T-cell (primary cell): ENCODE measurements around the gene TGFBI. TPM values are rescaled to one million over a fixed set of nuclear protein-coding genes. Genes with fewer than 3 reads are reported as not detected.

Source experiments
- ATAC-seq, 4 experiments: fragments of 200-7000 bp in 3 of 4; fragments of 150-1000 bp in 1 of 4; cut with Tn5 transposase; replicated peaks in 1 of 4; 1 replicate in 3 of 4; 2 replicates in 1 of 4; pipeline ENCODE4 v1.10.0; 2021; ENCODE audit warnings: moderate library complexity in 3 of 4, mild to moderate bottlenecking in 2 of 4, moderate number of reproducible peaks in 1 of 4
- CTCF ChIA-PET, 2 donors: fragments of 300-600 bp; sonication (Branson Sonifier 250); formaldehyde crosslinking; loops; one replicate each; lab custom pipeline; 2022; ENCODE audit warnings: antibody characterized with exemption in 2 of 2; lab: Charles Lee
- POLR2A ChIA-PET, 2 donors: fragments of 300-600 bp; sonication (Branson Sonifier 250); formaldehyde crosslinking; loops; one replicate each; lab custom pipeline; 2022; ENCODE audit warnings: antibody characterized with exemption in 2 of 2; lab: Charles Lee
- DNase-seq, 35 experiments: peaks; one replicate each; pipeline versions ENCODE4 v3.0.0 to v3.0.0-alpha.2; 2013 to 2023
- H3K27ac ChIP-seq: one replicate; pipeline ENCODE4 v1.5.1; 2013; ENCODE audit warnings: low read length
- H3K27me3 ChIP-seq, 2 experiments: replicated peaks in 1 of 2; 1 replicate in 1 of 2; 2 replicates in 1 of 2; pipeline versions ENCODE4 v1.6.1 to v1.7.0; 2013; ENCODE audit warnings: low read length in 1 of 2, mixed read lengths in 1 of 2; ENCODE audit not compliant: control insufficient read depth in 2 of 2, insufficient read depth in 2 of 2; ENCODE audit errors: extremely low read depth in 1 of 2
- H3K36me3 ChIP-seq, 2 donors: 1 replicate in 1 of 2; 2 replicates in 1 of 2; pipeline versions ENCODE4 v1.6.1 to v1.7.0; 2013; ENCODE audit warnings: low read length in 1 of 2; ENCODE audit not compliant: control insufficient read depth in 2 of 2, insufficient read depth in 1 of 2; ENCODE audit errors: extremely low read depth in 1 of 2
- H3K4me1 ChIP-seq, 2 experiments: 1 replicate in 1 of 2; 2 replicates in 1 of 2; pipeline versions ENCODE4 v1.6.1 to v1.7.0; 2013; ENCODE audit warnings: low read length in 2 of 2, mixed read lengths in 1 of 2; ENCODE audit not compliant: insufficient read depth in 2 of 2, control insufficient read depth in 1 of 2; ENCODE audit errors: extremely low read depth in 1 of 2
- H3K4me3 ChIP-seq, 2 donors: 1 replicate in 1 of 2; 2 replicates in 1 of 2; pipeline versions ENCODE4 v1.5.1 to v1.7.0; 2013; ENCODE audit warnings: mild to moderate bottlenecking in 2 of 2, low read length in 1 of 2, moderate library complexity in 1 of 2; ENCODE audit not compliant: control insufficient read depth in 1 of 2; ENCODE audit errors: extremely low read depth in 1 of 2
- H3K9me3 ChIP-seq: 2 replicates; pipeline ENCODE4 v1.7.0; 2013
- H3K27ac Mint-ChIP-seq, 2 donors: one replicate each; pipeline ENCODE4 v1.8.0; 2020 to 2021; ENCODE audit warnings: mild to moderate bottlenecking in 2 of 2, mixed read lengths in 2 of 2
- H3K27me3 Mint-ChIP-seq, 2 donors: one replicate each; pipeline ENCODE4 v1.8.0; 2021 to 2022; ENCODE audit warnings: mixed read lengths in 2 of 2
- H3K36me3 Mint-ChIP-seq: one replicate; pipeline ENCODE4 v1.8.0; 2021; ENCODE audit warnings: mixed read lengths
- H3K4me1 Mint-ChIP-seq, 3 donors: one replicate each; pipeline ENCODE4 v1.8.0; 2020 to 2022; ENCODE audit warnings: mixed read lengths in 3 of 3, mild to moderate bottlenecking in 1 of 3
- H3K4me3 Mint-ChIP-seq, 3 donors: one replicate each; pipeline ENCODE4 v1.8.0; 2020 to 2022; ENCODE audit warnings: mild to moderate bottlenecking in 3 of 3, mixed read lengths in 3 of 3, moderate library complexity in 3 of 3
- H3K9me3 Mint-ChIP-seq, 3 donors: one replicate each; pipeline ENCODE4 v1.8.0; 2020 to 2022; ENCODE audit warnings: mixed read lengths in 3 of 3
- WGBS: methylation state at CpG from one replicate; pipeline ENCODE4 v1.1.5; 2013; ENCODE audit warnings: missing lambda C conversion rate; ENCODE audit not compliant: insufficient coverage; 5-methylcytosine and 5-hydroxymethylcytosine counted together
- total RNA-seq, 35 experiments: library from RNA in 6 of 35; stranded (reverse) in 6 of 35; fragments of 120-200 nt in 1 of 35; gene quantifications; one replicate each; pipeline versions ENCODE4 v1.2.1 to v1.2.4 and lab custom pipeline; 2013 to 2026

Gene TGFBI
- total RNA-seq, 5 donors from 2014 or later (not counting 1 experiment from before 2014, with no cell fraction given) = 1.9 to 5.1 (median 2.9) TPM

GRCh38 chr5:136060963-136061362 is 32.2 kb downstream of the TGFBI start:
- no peak overlapping the region for H3K27ac Mint-ChIP-seq
- Histone ChIP-seq H3K9me3 (no peaks in the 10 kb centered on the region), H3K36me3 (no peaks in the 10 kb centered on the region), H3K4me1 (no peaks in the 10 kb centered on the region), H3K27me3 (peaks cover 0 to 4% of the 10 kb centered on the region in 2 experiments), H3K4me3 (no peak overlapping the region), H3K27ac (no peak overlapping the region)
- no peaks in the 10 kb centered on the region for H3K36me3 Mint-ChIP-seq
- no peak for ATAC-seq
- ChIA-PET CTCF (no interaction called here), POLR2A (no interaction called here)
- 100% methylated on average over 4 of the region's 7 CpGs for WGBS
- no peaks in the 10 kb centered on the region for H3K4me1 Mint-ChIP-seq
- no peaks in the 10 kb centered on the region for H3K9me3 Mint-ChIP-seq
- H3K4me3 Mint-ChIP-seq = no peak overlapping the region
- H3K27me3 Mint-ChIP-seq = peaks cover 2 to 5% of the 10 kb centered on the region in 2 donors
- no peak for DNase-seq

GRCh38 chr5:136061630-136062365 is 33.0 kb downstream of the TGFBI start:
- Mint-ChIP-seq H3K9me3 (no peaks in the 10 kb centered on the region), H3K36me3 (no peaks in the 10 kb centered on the region), H3K4me1 (no peaks in the 10 kb centered on the region), H3K27ac (no peak overlapping the region), H3K4me3 (no peak overlapping the region), H3K27me3 (peaks cover 2 to 5% of the 10 kb centered on the region in 2 donors)
- ChIA-PET POLR2A (no interaction called here), CTCF (interaction anchor here in 1 of 2 donors (1.2 kb wide), 1 partner anchor 117 kb away, joined by 7 read pairs; no protein-coding TSS in a partner anchor)
- WGBS = 85% methylated on average over 5 of the region's 6 CpGs
- H3K36me3 ChIP-seq = no peaks in the 10 kb centered on the region
- no peak overlapping the region for H3K27ac ChIP-seq
- ATAC-seq = no peak
- no peak for DNase-seq
- H3K4me1 ChIP-seq = no peaks in the 10 kb centered on the region
- peaks cover 0 to 4% of the 10 kb centered on the region in 2 experiments for H3K27me3 ChIP-seq
- no peak overlapping the region for H3K4me3 ChIP-seq
- H3K9me3 ChIP-seq = no peaks in the 10 kb centered on the region

GRCh38 chr5:136062366-136063274 is 33.8 kb downstream of the TGFBI start:
- Mint-ChIP-seq H3K4me1 (no peaks in the 10 kb centered on the region), H3K27ac (no peak overlapping the region), H3K4me3 (no peak overlapping the region), H3K9me3 (no peaks in the 10 kb centered on the region), H3K36me3 (no peaks in the 10 kb centered on the region), H3K27me3 (no peaks in the 10 kb centered on the region)
- peak in 3 of 35 experiments; percentile 3 to 50 (median 9) for DNase-seq
- Histone ChIP-seq H3K4me3 (no peak overlapping the region), H3K27ac (no peak overlapping the region), H3K9me3 (no peaks in the 10 kb centered on the region), H3K36me3 (no peaks in the 10 kb centered on the region), H3K4me1 (no peaks in the 10 kb centered on the region), H3K27me3 (peaks cover 0 to 4% of the 10 kb centered on the region in 2 experiments)
- POLR2A ChIA-PET = no interaction called here
- peak in 1 of 4 experiments; percentile 37 for ATAC-seq
- CTCF ChIA-PET = interaction anchor here in 1 of 2 donors (1.2 kb wide), 1 partner anchor 117 kb away, joined by 7 read pairs; no protein-coding TSS in a partner anchor
- WGBS = no CpG with 5 or more reads among the region's 6 CpGs

- 84% methylated on average over 3 of the region's 8 CpGs for WGBS
- ChIA-PET CTCF (no interaction called here), POLR2A (interaction anchor here in 1 of 2 donors (0.6 kb wide), 1 partner anchor 46 kb away, joined by 3 read pairs; no protein-coding TSS in a partner anchor)
- ATAC-seq (no peak), DNase-seq (no peak)
- Histone ChIP-seq H3K4me3 (no peak overlapping the region), H3K9me3 (no peaks in the 10 kb centered on the region), H3K27ac (no peak overlapping the region), H3K4me1 (no peaks in the 10 kb centered on the region), H3K36me3 (no peaks in the 10 kb centered on the region), H3K27me3 (peaks cover 0 to 4% of the 10 kb centered on the region in 2 experiments)
- no peaks in the 10 kb centered on the region for H3K9me3 Mint-ChIP-seq
- no peaks in the 10 kb centered on the region for H3K36me3 Mint-ChIP-seq
- H3K4me1 Mint-ChIP-seq = no peaks in the 10 kb centered on the region
- H3K4me3 Mint-ChIP-seq = no peak overlapping the region
- H3K27ac Mint-ChIP-seq = no peak overlapping the region
- H3K27me3 Mint-ChIP-seq = no peaks in the 10 kb centered on the region
Observed at GRCh38 chr5:136063778-136064465, 35.1 kb downstream of the TGFBI start.

- no peak overlapping the region for H3K27ac ChIP-seq
- H3K27me3 ChIP-seq = peaks cover 0 to 4% of the 10 kb centered on the region in 2 experiments
- H3K4me1 Mint-ChIP-seq = no peaks in the 10 kb centered on the region
- H3K9me3 Mint-ChIP-seq = no peaks in the 10 kb centered on the region
- no peaks in the 10 kb centered on the region for H3K36me3 ChIP-seq
- no peaks in the 10 kb centered on the region for H3K4me1 ChIP-seq
- peaks cover 0 to 3% of the 10 kb centered on the region in 2 donors for H3K27me3 Mint-ChIP-seq
- WGBS = no CpG with 5 or more reads among the region's 4 CpGs
- no peaks in the 10 kb centered on the region for H3K36me3 Mint-ChIP-seq
- POLR2A ChIA-PET = interaction anchor here in 1 of 2 donors (0.6 kb wide), 1 partner anchor 46 kb away, joined by 3 read pairs; no protein-coding TSS in a partner anchor
- ATAC-seq = no peak
- H3K4me3 ChIP-seq = no peak overlapping the region
- DNase-seq = no peak
- CTCF ChIA-PET = interaction anchor here in 1 of 2 donors (0.7 kb wide), 1 partner anchor 52 kb away, joined by 3 read pairs; no protein-coding TSS in a partner anchor
- no peaks in the 10 kb centered on the region for H3K9me3 ChIP-seq
- H3K27ac Mint-ChIP-seq = no peak overlapping the region
- H3K4me3 Mint-ChIP-seq = no peak overlapping the region
Observed at GRCh38 chr5:136064510-136064909, 35.7 kb downstream of the TGFBI start.

GRCh38 chr5:136065588-136065987 is 36.8 kb downstream of the TGFBI start:
- Mint-ChIP-seq H3K4me1 (no peaks in the 10 kb centered on the region), H3K9me3 (no peaks in the 10 kb centered on the region), H3K36me3 (no peaks in the 10 kb centered on the region), H3K4me3 (no peak overlapping the region), H3K27me3 (peaks cover 4 to 5% of the 10 kb centered on the region in 2 donors), H3K27ac (no peak overlapping the region)
- Histone ChIP-seq H3K27ac (no peak overlapping the region), H3K4me1 (no peaks in the 10 kb centered on the region), H3K27me3 (peaks cover 0 to 9% of the 10 kb centered on the region in 2 experiments), H3K9me3 (no peaks in the 10 kb centered on the region), H3K4me3 (no peak overlapping the region), H3K36me3 (no peaks in the 10 kb centered on the region)
- ChIA-PET CTCF (no interaction called here), POLR2A (no interaction called here)
- WGBS = no CpG with 5 or more reads among the region's 2 CpGs
- no peak for DNase-seq
- no peak for ATAC-seq
